HL-60 (cell line): Measurements from ENCODE around the gene ADAMTSL5.

Experiments used
- DNase-seq, 2 experiments: peaks; one replicate each; pipeline ENCODE4 v3.0.0-alpha.2; 2010 to 2020; ENCODE audit warnings: low read depth in 1 of 2, low spot score in 1 of 2
- H3K27ac ChIP-seq: fragments of 250-450 bp; sonication (Bioruptor Pico); replicated peaks from 2 replicates; pipeline ENCODE4 v1.5.1; 2020; ENCODE audit warnings: mild to moderate bottlenecking, moderate library complexity
- H3K27me3 ChIP-seq: fragments of 250-450 bp; sonication (Bioruptor Pico); 2 replicates; pipeline ENCODE4 v1.5.1; 2021; ENCODE audit warnings: mild to moderate bottlenecking, moderate library complexity; ENCODE audit not compliant: insufficient read depth, poor library complexity, severe bottlenecking
- H3K4me3 ChIP-seq: replicated peaks from 2 replicates; pipeline ENCODE4 v1.5.1; 2011; ENCODE audit warnings: mild to moderate bottlenecking, control low read depth, low read length; ENCODE audit not compliant: insufficient read depth
- CTCF ChIP-seq: IDR thresholded peaks from one replicate; pipeline ENCODE4 v1.5.1; 2011; ENCODE audit warnings: low read length, control low read depth, inconsistent platforms; ENCODE audit not compliant: insufficient read depth
- GABPA ChIP-seq: IDR thresholded peaks from 2 replicates; pipeline ENCODE4 v1.6.1; 2012; ENCODE audit warnings: low read depth
- POLR2AphosphoS5 ChIP-seq: IDR thresholded peaks from 2 replicates; pipeline ENCODE4 v1.6.1; 2012; ENCODE audit warnings: low read depth
- REST ChIP-seq: IDR thresholded peaks from 2 replicates; pipeline ENCODE4 v1.6.1; 2012; ENCODE audit warnings: low read depth; ENCODE audit not compliant: insufficient replicate concordance
- SPI1 ChIP-seq: IDR thresholded peaks from 2 replicates; pipeline ENCODE4 v1.6.1; 2012; ENCODE audit warnings: low read depth, mild to moderate bottlenecking, borderline replicate concordance

ADAMTSL5 gene

GRCh38 chr19:1554968-1555367 lies 42.1 kb upstream of the ADAMTSL5 start:
- DNase-seq = no peak
- H3K27me3 ChIP-seq = no peaks in the 10 kb centered on the region
- H3K27ac ChIP-seq = no peak overlapping the region
- TF ChIP-seq SPI1 = no peak
- no peak overlapping the region for H3K4me3 ChIP-seq

GRCh38 chr19:1553415-1553814 lies 40.6 kb upstream of the ADAMTSL5 start:
- Histone ChIP-seq H3K27me3 (no peaks in the 10 kb centered on the region), H3K27ac (no peak overlapping the region), H3K4me3 (no peak overlapping the region)
- no peak for TF ChIP-seq POLR2AphosphoS5
- no peak for TF ChIP-seq REST
- no peak for TF ChIP-seq CTCF
- no peak for TF ChIP-seq GABPA
- TF ChIP-seq SPI1 = no peak
- no peak for DNase-seq

GRCh38 chr19:1551068-1552040 lies 38.5 kb upstream of the ADAMTSL5 start:
- Histone ChIP-seq H3K27me3 (no peaks in the 10 kb centered on the region), H3K27ac (no peak overlapping the region), H3K4me3 (no peak overlapping the region)
- TF ChIP-seq GABPA (no peak), REST (no peak), POLR2AphosphoS5 (no peak), CTCF (no peak), SPI1 (no peak)
- no peak for DNase-seq

GRCh38 chr19:1549332-1549945 lies 36.6 kb upstream of the ADAMTSL5 start:
- DNase-seq = no peak
- TF ChIP-seq CTCF = no peak
- TF ChIP-seq GABPA = no peak
- no peak overlapping the region for H3K4me3 ChIP-seq
- no peak overlapping the region for H3K27ac ChIP-seq
- H3K27me3 ChIP-seq = peaks cover 3% of the 10 kb centered on the region
